Measurements from ENCODE around the gene GAD1. TPM values are rescaled to one million over a fixed set of nuclear protein-coding genes. Genes with fewer than 3 reads are reported as not detected.

The GAD1 gene
- polyA plus RNA-seq, 1 donor, result 0.34 TPM

- DNase-seq, result no peak
- Histone ChIP-seq H3K4me1 (ENCODE audit: control insufficient read depth, insufficient read depth, low read length) (no peaks in the 10 kb centered on the region), H3K27ac (ENCODE audit: low read length) (no peak overlapping the region), H3K36me3 (ENCODE audit: control insufficient read depth, insufficient read depth, low read length) (no peaks in the 10 kb centered on the region), H3K27me3 (ENCODE audit: control insufficient read depth, insufficient read depth, low read length) (peaks cover 3% of the 10 kb centered on the region), H3K4me3 (ENCODE audit: low read length) (no peak overlapping the region), H3K9me3 (ENCODE audit: control insufficient read depth, low read depth, low read length) (no peaks in the 10 kb centered on the region)
Measured at GRCh38 chr2:170878066-170878465, 61.4 kb downstream of the GAD1 start.

GRCh38 chr2:170878505-170878904 is 61.8 kb downstream of the GAD1 start:
- no peak overlapping the region for H3K4me3 ChIP-seq (ENCODE audit: low read length)
- peak in 1 of 2 donors; percentile 41 for DNase-seq
- WGBS (ENCODE audit: insufficient coverage, low lambda C conversion rate), result no CpG with 5 or more reads among the region's 1 CpG
- peaks cover 3% of the 10 kb centered on the region for H3K27me3 ChIP-seq (ENCODE audit: control insufficient read depth, insufficient read depth, low read length)
- H3K9me3 ChIP-seq (ENCODE audit: control insufficient read depth, low read depth, low read length), result no peaks in the 10 kb centered on the region
- H3K4me1 ChIP-seq (ENCODE audit: control insufficient read depth, insufficient read depth, low read length), result no peaks in the 10 kb centered on the region
- H3K27ac ChIP-seq (ENCODE audit: low read length), result no peak overlapping the region
- H3K36me3 ChIP-seq (ENCODE audit: control insufficient read depth, insufficient read depth, low read length), result no peaks in the 10 kb centered on the region

GRCh38 chr2:170881840-170882239 is 65.2 kb downstream of the GAD1 start:
- Histone ChIP-seq H3K4me1 (ENCODE audit: control insufficient read depth, insufficient read depth, low read length) (no peaks in the 10 kb centered on the region), H3K36me3 (ENCODE audit: control insufficient read depth, insufficient read depth, low read length) (no peaks in the 10 kb centered on the region)
- no CpG with 5 or more reads among the region's 3 CpGs for WGBS (ENCODE audit: insufficient coverage, low lambda C conversion rate)

GRCh38 chr2:170882758-170883157 is 66.1 kb downstream of the GAD1 start:
- Histone ChIP-seq H3K27ac (ENCODE audit: low read length) (no peak overlapping the region), H3K36me3 (ENCODE audit: control insufficient read depth, insufficient read depth, low read length) (no peaks in the 10 kb centered on the region), H3K4me3 (ENCODE audit: low read length) (no peak overlapping the region), H3K27me3 (ENCODE audit: control insufficient read depth, insufficient read depth, low read length) (peaks cover 3% of the 10 kb centered on the region), H3K4me1 (ENCODE audit: control insufficient read depth, insufficient read depth, low read length) (no peaks in the 10 kb centered on the region), H3K9me3 (ENCODE audit: control insufficient read depth, low read depth, low read length) (no peaks in the 10 kb centered on the region)
- 92% methylated on average over 1 of the region's 2 CpGs for WGBS (ENCODE audit: insufficient coverage, low lambda C conversion rate)
- DNase-seq, result no peak

More at GRCh38 chr2:170881840-170882239, 65.2 kb downstream of the GAD1 start:
- H3K27ac ChIP-seq (ENCODE audit: low read length), result no peak overlapping the region
- peaks cover 3% of the 10 kb centered on the region for H3K27me3 ChIP-seq (ENCODE audit: control insufficient read depth, insufficient read depth, low read length)
- no peak overlapping the region for H3K4me3 ChIP-seq (ENCODE audit: low read length)
- H3K9me3 ChIP-seq (ENCODE audit: control insufficient read depth, low read depth, low read length), result no peaks in the 10 kb centered on the region
- DNase-seq, result no peak

GRCh38 chr2:170883683-170884082 is 67.0 kb downstream of the GAD1 start:
- Histone ChIP-seq H3K27me3 (ENCODE audit: control insufficient read depth, insufficient read depth, low read length) (peaks cover 3% of the 10 kb centered on the region), H3K9me3 (ENCODE audit: control insufficient read depth, low read depth, low read length) (no peaks in the 10 kb centered on the region), H3K27ac (ENCODE audit: low read length) (no peak overlapping the region), H3K36me3 (ENCODE audit: control insufficient read depth, insufficient read depth, low read length) (no peaks in the 10 kb centered on the region), H3K4me3 (ENCODE audit: low read length) (no peak overlapping the region), H3K4me1 (ENCODE audit: control insufficient read depth, insufficient read depth, low read length) (no peaks in the 10 kb centered on the region)
- no CpG with 5 or more reads among the region's 2 CpGs for whole genome bisulfite sequencing (ENCODE audit: insufficient coverage, low lambda C conversion rate)
- DNase-seq, result no peak

- Histone ChIP-seq H3K27ac (ENCODE audit: low read length) (no peak overlapping the region), H3K4me3 (ENCODE audit: low read length) (no peak overlapping the region), H3K4me1 (ENCODE audit: control insufficient read depth, insufficient read depth, low read length) (no peaks in the 10 kb centered on the region), H3K27me3 (ENCODE audit: control insufficient read depth, insufficient read depth, low read length) (peaks cover 5% of the 10 kb centered on the region), H3K36me3 (ENCODE audit: control insufficient read depth, insufficient read depth, low read length) (no peaks in the 10 kb centered on the region), H3K9me3 (ENCODE audit: control insufficient read depth, low read depth, low read length) (no peaks in the 10 kb centered on the region)
- WGBS (ENCODE audit: insufficient coverage, low lambda C conversion rate), result no CpG with 5 or more reads among the region's 5 CpGs
- DNase-seq, result no peak
Measured at GRCh38 chr2:170885130-170885791, 68.6 kb downstream of the GAD1 start.

- peaks cover 5% of the 10 kb centered on the region for H3K27me3 ChIP-seq (ENCODE audit: control insufficient read depth, insufficient read depth, low read length)
- no peak overlapping the region for H3K27ac ChIP-seq (ENCODE audit: low read length)
- DNase-seq, result no peak
- no peaks in the 10 kb centered on the region for H3K4me1 ChIP-seq (ENCODE audit: control insufficient read depth, insufficient read depth, low read length)
- no peaks in the 10 kb centered on the region for H3K36me3 ChIP-seq (ENCODE audit: control insufficient read depth, insufficient read depth, low read length)
- H3K4me3 ChIP-seq (ENCODE audit: low read length), result no peak overlapping the region
- WGBS (ENCODE audit: insufficient coverage, low lambda C conversion rate), result no CpG with 5 or more reads among the region's 1 CpG
- no peaks in the 10 kb centered on the region for H3K9me3 ChIP-seq (ENCODE audit: control insufficient read depth, low read depth, low read length)
Measured at GRCh38 chr2:170886386-170886785, 69.7 kb downstream of the GAD1 start.

GRCh38 chr2:170887496-170887895 is 70.8 kb downstream of the GAD1 start:
- H3K9me3 ChIP-seq (ENCODE audit: control insufficient read depth, low read depth, low read length), result no peaks in the 10 kb centered on the region
- no peaks in the 10 kb centered on the region for H3K4me1 ChIP-seq (ENCODE audit: control insufficient read depth, insufficient read depth, low read length)
- no peak for DNase-seq
- H3K4me3 ChIP-seq (ENCODE audit: low read length), result no peak overlapping the region
- H3K27me3 ChIP-seq (ENCODE audit: control insufficient read depth, insufficient read depth, low read length), result peaks cover 2% of the 10 kb centered on the region
- H3K27ac ChIP-seq (ENCODE audit: low read length), result no peak overlapping the region
- H3K36me3 ChIP-seq (ENCODE audit: control insufficient read depth, insufficient read depth, low read length), result no peaks in the 10 kb centered on the region

- Histone ChIP-seq H3K27me3 (ENCODE audit: control insufficient read depth, insufficient read depth, low read length) (peaks cover 2% of the 10 kb centered on the region), H3K27ac (ENCODE audit: low read length) (no peak overlapping the region), H3K4me1 (ENCODE audit: control insufficient read depth, insufficient read depth, low read length) (no peaks in the 10 kb centered on the region), H3K4me3 (ENCODE audit: low read length) (no peak overlapping the region), H3K9me3 (ENCODE audit: control insufficient read depth, low read depth, low read length) (no peaks in the 10 kb centered on the region), H3K36me3 (ENCODE audit: control insufficient read depth, insufficient read depth, low read length) (no peaks in the 10 kb centered on the region)
- no peak for DNase-seq
- WGBS (ENCODE audit: insufficient coverage, low lambda C conversion rate), result no CpG with 5 or more reads among the region's 3 CpGs
Measured at GRCh38 chr2:170887896-170888295, 71.2 kb downstream of the GAD1 start.

- Histone ChIP-seq H3K27ac (ENCODE audit: low read length) (no peak overlapping the region), H3K9me3 (ENCODE audit: control insufficient read depth, low read depth, low read length) (no peaks in the 10 kb centered on the region), H3K36me3 (ENCODE audit: control insufficient read depth, insufficient read depth, low read length) (no peaks in the 10 kb centered on the region), H3K4me3 (ENCODE audit: low read length) (no peak overlapping the region), H3K27me3 (ENCODE audit: control insufficient read depth, insufficient read depth, low read length) (peaks cover 2% of the 10 kb centered on the region), H3K4me1 (ENCODE audit: control insufficient read depth, insufficient read depth, low read length) (no peaks in the 10 kb centered on the region)
- DNase-seq, result no peak
- WGBS (ENCODE audit: insufficient coverage, low lambda C conversion rate), result no CpG with 5 or more reads among the region's 4 CpGs
Measured at GRCh38 chr2:170891893-170892292, 75.2 kb downstream of the GAD1 start.

- WGBS (ENCODE audit: insufficient coverage, low lambda C conversion rate), result no CpG with 5 or more reads among the region's 9 CpGs
Measured at GRCh38 chr2:170892391-170892951, 75.8 kb downstream of the GAD1 start.

More at GRCh38 chr2:170892391-170892951, 75.8 kb downstream of the GAD1 start:
- DNase-seq, result no peak
- Histone ChIP-seq H3K4me1 (ENCODE audit: control insufficient read depth, insufficient read depth, low read length) (no peaks in the 10 kb centered on the region), H3K9me3 (ENCODE audit: control insufficient read depth, low read depth, low read length) (no peaks in the 10 kb centered on the region), H3K36me3 (ENCODE audit: control insufficient read depth, insufficient read depth, low read length) (no peaks in the 10 kb centered on the region), H3K27ac (ENCODE audit: low read length) (no peak overlapping the region), H3K4me3 (ENCODE audit: low read length) (no peak overlapping the region), H3K27me3 (ENCODE audit: control insufficient read depth, insufficient read depth, low read length) (peaks cover 2% of the 10 kb centered on the region)
